NCI-H345 treated with DMSO at 0.1 percent for 48 hours (cell line): ENCODE measurements around the gene SLC12A8.

Experiments used
- DNase-seq: peaks from one replicate; lab custom pipeline; 2025; ENCODE audit not compliant: unreplicated experiment; lab: John Stamatoyannopoulos, UW

Gene SLC12A8

DNA sequence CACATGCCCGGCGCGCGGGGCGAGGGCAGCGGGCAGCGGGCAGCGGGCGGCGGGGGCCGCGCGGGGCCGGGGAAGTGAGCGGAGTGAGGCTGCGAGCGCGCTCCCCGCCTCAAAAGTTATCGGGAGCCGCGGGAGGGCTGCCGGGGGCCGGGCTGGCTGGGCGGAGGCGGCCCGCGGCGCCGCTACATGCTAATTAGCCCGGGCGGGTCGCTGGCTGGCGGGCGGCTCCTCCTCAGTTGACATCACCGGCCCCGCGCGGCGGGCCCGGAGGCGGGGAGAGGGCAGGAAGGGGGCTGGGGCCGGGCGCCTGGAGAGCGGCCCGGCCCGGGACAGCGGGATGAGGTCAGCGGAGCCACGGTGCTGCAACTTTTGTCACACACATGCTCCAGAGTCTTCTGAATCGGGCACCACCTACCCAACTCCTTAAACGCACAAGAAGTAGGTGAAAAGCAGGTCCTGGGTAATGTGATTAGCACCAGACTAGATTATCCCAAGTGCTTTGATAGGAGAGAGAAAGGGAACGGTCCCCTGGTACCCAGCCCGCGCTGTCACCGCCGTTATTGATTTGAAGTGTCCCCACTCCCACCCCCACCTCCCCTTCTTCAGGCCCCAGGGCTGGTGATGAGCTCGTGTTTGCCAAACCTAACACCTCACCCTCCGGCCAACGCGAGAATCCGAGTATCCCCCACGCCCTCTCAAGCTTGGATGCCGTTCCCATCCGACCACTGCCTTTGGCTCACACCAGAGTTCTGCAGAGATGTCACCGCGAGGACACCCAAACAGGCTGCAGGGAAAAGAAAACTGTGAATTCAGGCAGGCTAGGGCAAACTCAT lies 156.4 kb downstream of the SLC12A8 start, which contains the start of gene HEG1:
Gene HEG1 (minus strand): TSS at position 85 of the 833 bp plus-strand sequence. CDS start 107 bp downstream, outside the sequence.
- no peak for DNase-seq

DNA sequence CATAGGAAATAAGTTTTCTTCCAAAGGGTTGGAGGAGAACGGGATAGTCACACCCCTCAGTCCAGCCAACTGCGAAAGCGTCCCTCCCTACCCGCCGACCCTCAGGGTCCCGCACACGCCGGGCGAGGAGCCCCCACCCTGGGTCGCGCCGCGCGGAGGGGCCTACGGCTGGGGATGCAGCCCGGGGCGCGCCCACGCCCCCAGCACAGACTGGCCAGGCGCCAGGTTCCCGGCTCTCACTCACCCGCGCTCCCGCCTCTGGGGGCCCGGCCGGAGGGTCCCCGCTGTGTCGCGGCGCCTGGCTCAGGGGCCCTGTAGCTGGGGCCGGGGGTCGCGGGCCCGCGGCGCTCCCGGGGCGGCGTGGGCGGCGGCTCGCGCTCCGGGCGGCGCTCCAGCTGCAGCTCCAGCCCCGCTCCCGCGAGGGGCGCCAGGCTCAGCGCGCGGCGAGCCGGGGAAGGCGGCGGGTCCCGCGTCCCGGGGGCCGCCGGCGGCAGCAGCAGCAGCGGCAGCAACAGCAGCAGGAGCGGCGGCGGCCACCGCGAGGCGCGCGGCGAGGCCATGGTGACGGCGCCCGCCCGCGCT lies 157.1 kb downstream of the SLC12A8 start:
- DNase-seq: no peak

DNA sequence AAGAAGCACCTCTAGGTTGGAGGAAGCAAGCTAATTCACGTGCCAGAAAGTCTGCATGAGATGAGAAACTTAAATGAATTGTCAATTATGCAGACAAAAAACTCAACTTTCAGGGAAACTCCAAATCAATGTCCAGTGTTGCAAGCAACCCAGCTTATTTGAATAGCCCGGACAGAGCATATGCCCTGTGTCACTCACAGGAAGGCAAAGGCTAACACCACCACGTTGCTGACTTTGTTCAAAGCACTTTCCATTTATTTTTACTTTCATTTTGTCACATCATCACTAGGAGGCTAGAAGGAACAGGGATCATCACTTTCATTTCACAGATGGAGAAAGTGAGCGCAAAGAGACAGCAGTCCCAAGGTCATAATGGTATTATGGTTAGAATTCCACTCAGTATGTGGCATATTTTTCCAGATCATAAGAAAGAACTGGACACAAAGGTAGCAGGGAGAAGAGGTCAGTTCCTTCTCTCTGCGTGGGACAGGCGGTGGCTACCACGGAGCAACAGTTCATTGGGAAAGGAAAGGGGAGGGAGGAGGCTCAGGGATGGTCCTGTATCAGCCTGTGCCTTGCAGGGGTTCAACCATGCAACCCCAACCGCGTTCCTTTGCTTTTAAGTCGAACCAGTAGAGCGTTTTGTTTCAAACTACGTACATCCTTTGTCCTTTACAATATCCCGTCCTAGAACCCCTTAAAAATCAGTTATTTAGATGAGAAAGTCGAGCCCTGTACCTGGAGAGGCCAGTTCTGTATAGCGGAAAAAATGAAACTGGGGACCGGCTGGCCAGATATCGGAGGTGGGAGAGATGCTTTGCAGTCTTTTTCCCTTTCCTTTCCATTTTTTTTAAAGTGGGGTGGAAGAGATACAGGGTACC lies 157.9 kb downstream of the SLC12A8 start:
- DNase-seq: no peak

DNA sequence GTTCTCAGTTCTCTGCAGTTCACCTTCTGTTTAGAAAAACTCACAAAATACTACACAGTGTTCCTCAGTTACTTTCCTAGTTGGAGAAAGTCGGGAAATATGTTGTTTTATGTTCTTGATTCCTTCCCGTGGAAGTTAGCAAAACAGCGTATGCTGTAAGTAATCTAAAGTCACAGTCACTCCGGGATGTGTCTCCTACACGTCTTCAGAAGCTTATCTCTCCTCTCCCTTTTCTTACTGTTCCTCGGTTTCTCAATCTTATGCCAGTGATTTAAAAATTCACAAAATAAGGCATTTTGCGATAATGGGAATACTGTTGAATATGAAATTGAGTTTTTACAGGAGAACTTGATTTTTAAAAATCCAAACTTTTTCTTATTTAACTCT lies 158.5 kb downstream of the SLC12A8 start:
- no peak for DNase-seq

DNA sequence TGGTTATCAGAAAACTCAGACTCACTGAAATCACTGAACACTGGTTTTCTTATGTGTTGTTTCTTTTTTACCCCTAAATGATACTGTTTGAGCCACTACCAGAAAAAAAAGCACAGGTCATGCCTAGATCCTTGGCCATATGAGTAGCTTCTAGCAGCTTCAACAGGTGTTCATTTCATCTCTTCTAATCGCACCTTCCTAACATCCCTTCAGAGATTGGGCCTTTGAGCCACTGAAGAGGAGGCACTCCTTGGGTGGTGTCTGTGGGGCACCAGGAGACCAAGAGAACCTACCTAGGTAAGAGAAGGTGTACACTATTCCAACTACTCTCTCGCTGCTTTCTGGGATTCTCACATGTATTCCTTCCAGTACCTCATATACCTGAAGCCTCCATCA lies 159.2 kb downstream of the SLC12A8 start:
- no peak for DNase-seq

DNA sequence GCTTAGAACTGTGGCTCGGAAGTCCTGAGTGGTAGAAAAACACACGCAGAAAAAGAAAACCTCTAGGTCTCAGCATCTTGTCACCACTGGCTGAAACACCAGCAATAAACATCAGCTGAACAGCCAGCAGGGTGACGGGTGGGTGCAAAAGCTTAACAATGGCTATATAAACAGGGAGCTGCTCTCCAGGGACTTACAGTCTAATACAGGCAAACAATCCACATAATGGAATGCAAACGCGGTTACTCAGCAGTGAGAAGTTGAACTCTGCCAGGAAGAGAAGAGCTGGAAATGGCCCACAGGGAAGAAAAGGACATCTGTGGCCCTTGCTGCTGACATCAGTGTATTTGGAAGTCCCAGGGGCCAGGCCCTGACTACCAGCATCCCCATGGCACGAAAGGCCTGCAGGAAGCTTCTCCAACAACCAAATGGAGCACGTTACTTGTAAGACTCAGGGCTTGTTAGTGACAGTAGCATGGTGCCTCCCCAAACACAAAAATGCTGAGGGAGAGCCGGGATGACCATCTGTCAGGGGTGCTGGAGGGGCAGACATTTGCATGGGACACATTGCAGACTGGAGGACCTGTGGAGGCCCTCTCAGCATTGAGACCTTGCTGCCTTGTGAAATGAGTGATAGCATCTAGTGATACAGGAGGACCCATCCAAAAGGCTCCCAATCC lies 159.8 kb downstream of the SLC12A8 start:
- DNase-seq: peak; percentile 69

DNA sequence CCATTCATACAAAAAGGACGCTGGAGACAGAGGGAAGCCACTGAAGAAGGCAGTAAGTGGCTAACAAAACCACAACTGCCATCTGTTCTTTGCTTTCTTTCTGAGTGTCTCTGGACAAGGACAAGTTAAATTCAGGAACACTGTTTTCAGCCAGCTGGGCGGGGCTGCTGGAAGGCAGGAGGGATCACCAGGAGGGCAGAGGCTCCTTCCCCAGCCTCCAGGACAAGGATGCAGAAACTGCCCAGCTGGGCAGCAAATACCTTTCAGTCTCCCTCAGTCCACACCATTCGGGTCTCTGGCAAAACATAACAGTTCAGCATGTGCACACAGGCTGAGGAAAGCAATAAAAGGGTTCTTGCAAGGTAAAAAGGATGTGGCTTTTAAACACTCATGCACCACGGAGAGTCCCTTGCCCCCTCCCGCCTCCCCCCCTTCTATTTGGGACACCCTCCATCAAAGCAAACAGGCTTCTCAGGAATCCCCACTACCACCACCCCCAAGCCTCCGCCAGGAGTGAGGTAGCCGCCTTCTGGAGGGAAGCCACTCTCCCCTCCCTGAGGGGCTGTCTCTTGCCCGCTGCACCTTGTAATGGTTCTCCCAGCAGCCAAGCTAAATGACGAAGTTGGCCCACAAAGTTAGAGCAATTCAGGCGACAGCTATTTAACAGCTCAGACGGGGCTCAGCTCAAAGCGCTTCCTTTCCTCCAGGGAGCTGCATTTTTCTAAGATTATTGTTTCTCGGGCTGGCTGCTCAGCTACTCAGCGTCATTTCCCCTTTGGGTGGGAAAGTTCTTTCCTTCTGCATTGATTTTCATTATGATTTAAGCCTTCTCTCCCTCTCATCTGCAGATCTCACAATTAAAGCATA lies 160.6 kb downstream of the SLC12A8 start:
- DNase-seq: no peak

DNA sequence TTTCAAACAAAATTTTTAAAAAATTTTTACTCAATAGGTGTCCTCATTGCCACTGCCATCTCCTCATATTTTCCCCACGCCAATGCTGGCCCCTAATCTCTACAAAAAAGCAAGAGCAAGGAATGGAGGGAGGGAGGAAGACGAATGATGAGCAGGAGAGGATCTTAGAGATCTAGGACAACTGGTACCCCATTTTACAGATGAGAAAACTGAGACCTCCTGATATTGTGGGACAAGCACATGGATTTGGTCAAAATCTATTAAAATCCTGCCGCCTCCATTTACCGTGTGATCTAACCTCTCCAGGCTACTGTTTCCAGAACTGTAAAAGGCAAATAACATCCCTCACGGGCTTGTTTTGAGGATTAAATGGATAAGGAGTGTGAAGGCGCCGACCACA lies 161.3 kb downstream of the SLC12A8 start:
- no peak for DNase-seq

DNA sequence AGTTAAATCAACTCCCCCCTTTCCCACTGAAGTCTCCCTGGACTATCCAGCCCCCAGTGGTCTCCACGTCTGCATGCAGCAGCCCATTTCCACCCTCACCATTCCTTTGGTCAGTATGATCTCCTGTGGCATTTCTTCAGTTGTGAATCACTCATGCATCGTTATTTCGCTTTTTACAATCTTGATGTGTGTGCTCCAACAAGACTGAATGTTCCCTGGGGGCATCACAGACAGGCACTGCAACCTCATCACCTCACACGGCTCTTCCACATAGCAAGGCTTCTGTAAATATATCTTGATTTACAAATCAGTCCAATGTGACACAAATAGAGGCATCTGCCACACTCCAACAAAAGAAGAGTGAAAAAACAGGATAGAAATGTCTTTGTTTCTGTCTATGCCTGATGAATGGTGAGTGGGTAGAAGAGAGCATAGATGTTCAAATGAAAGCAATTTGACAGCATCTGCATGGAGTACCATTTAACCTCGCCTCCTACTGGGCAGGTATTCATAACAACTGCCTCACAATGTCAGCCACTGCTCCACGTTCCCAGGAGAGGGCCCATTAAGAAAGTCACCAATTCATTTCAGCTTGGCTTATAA lies 162.0 kb downstream of the SLC12A8 start:
- peak; percentile 77 for DNase-seq

DNA sequence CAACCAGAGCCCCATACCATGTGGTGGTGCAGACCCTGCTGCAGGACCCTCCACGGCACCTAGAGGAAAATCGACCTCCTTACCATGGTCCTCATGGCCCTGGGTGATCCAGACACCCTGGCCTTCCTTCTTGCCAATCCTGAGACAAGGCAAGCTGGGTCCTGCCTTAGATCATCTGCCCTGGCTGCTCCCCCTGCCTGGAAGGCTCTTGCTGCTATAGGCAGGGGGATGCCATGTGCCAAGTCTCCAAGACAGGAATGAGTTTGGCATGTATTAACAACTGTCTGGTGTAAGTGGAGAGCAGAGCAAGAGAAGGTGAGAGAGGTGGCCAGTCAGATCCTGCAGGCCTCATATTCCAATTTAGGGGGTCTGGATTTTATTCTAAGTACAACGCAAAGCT lies 164.3 kb downstream of the SLC12A8 start:
- no peak for DNase-seq

DNA sequence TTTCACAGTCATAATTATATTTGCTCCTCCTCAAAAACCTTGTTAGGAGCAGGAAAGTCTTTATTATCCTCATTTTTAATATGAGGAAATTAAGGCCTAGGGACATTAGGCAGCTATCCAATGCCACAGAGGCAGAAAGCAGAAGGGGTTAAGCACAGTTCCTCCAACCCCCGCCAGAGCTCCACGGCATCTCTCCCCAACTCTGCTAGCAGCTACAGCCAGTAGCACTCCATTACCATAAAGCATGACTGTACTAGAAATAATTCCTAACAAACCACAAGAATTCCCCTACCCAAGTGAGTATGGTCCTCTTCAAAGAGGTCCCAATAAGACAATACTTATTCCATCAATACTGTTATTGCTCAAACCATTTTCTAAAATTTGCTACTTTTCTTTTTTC lies 166.6 kb downstream of the SLC12A8 start:
- no peak for DNase-seq

DNA sequence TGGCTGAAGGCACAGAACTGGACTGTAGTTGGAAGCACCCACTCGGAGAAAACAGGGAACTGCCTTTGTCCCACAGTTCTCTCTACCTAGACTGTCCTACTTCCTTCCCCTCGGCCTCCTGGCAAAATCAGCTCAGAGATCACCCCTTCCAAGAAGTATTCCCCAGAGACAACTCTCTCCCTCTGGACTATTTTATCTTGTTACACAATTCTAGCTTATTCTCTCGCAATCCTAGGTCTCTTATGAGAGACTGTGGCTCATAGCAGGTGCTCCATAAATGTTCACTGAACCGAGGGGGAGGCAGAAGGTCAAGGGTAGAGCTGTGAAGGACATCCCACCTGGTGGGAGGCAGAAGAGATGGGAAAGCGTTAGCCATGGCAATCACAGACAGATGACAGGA lies 167.4 kb downstream of the SLC12A8 start:
- DNase-seq: no peak

DNA sequence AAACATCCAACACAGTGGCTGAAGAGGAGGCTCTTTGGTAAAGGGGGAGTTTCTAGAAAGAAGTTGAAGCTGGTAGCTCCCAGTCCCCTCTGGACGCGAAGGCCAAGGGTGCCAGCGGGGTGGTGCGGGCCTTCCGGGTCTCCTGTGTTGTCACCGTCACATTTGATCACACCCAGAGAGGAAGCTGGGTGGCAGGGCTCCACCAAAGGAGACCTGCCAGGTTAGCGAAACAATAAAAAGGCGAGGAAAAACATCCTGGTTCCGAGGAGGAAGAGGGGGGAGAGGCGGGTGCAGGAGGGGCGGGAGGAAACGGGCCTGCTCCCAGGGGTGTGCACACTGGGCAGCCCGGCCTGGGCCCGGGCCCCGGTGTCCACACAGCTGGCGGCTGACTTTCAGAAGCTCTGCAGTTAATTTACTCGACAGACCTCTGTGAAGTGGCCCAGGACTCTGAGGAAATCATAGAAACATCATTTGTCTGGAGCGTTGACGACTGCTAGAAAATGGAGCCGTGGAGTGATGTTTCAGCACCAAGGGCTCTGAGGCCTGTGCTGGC lies 168.9 kb downstream of the SLC12A8 start:
- DNase-seq: no peak

DNA sequence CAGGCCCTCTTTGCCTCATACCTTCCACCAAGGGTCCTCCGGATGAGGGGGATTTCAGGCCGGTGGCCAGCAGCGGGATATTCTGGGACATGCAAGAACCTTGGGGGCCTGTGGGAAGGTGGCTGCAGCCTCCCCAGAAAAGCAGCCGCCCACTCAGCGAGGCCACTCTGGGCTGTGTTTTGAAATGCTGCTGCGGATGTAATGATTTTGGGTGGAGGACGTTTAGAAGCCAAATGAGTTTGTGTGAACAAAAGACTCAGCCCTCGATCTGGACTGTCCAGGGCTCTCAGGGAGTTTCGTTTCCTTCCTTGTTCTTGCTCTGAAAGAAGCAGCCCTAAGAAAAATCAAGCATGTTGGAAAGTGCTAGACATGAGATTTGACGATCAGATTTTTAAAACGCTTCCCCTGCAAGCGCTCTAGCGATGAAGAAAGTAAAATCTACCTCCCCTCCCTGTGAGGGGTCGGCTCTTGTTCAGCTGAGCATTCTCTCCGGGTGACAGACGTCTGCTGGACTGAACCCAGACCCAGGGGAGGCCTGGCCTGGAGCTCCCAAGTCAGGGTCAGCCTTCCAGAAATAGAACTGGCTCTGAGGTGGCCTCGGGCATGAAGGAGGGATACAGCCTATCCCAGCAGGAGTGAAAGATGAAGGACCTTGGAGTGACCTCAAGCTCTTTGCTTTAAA lies 169.7 kb downstream of the SLC12A8 start:
- DNase-seq: no peak

DNA sequence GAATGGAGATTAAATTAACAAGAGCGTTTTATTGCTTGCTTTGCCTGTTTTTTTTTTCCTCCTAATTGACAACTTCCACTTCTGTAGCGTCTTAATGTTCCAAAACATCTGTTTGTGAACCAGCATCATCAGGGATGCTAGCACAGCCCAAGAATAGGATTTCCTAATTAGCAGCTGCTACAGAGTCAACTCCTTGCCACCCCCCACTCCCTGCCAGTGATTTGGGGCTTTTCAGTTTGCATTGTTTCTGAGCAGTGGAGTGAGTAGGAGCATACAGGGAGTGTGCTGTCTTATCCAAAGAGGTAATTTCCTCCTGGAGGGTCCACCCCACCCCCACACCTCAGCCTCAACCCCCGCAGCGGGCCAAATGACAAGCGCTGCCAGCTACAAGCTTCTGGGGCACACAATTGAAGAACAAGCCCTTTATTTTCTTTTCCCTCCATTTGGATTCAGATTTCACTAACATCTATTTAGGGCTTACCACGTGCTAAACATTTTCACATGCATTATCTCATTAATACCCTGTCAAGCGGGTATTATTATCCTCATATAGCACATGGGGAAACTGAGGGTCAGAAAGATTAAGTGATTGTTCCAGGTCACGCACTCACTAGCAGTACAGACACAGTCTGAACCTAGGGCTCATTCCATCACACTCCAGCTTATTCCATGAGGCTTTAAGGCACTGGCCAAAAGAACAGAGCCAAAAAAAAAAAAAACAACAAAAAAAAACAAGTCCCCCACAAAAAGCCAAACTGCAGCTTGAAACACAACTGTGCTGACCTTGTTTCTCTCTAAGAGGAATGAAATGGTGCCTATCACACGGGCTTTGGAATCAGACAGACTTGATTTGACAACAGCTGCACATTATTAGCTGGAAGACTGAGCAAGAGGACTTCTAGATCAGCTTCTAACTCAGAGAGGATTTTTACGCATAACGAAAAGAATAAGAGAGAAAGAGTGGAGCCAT lies 173.1 kb downstream of the SLC12A8 start:
- no peak for DNase-seq

DNA sequence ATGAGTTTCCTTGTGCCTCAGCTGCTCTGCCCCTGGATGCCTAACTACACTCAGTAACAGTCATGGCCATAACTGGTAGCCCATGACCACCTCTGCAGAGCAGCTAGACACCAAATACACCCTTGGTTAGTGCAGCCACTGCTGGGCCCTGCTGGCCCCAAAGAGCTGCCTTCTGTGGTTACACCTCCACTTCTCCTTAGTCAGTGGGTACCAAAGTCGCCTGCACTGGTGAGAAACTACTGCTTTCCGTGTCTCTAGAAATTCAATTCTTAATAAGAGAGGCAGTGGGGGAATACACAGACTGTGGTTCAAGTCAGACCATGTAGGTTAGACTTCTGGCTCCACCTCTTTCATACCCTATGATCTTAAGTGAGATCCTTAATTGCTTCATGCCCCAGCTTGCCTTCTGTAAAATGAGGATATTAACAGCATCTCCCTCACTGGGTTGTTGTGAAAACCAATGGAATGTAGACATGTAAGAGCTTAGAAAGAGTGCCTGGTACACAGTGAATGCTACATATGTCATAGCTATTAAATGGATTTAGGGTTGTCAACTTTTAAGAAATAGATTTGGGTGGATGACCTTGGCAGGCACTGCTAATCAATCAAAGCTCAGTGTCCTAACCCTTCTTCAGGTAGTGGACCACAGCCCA lies 174.9 kb downstream of the SLC12A8 start:
- DNase-seq: no peak

DNA sequence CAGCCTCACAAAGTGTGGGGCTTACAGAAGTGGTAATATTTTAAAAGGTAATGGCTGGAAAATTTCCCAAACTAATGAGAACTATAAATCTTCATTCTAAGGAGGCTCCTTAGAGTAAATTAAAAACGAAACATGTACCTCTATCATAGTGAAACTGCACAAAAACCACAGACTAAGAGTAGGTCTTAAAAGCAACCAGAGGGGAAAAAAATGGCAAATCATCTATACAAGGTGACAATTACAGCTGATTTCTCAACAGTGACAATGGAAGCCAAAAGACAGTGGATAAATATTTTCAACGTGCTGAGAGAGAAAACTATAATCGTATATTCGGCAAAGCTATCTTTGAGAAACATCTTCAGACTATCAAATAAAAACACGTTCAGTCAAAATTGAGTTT lies 177.3 kb downstream of the SLC12A8 start:
- no peak for DNase-seq
